GM18907 (cell line): ENCODE data around the gene MNDA.
A peak's percentile ranks its signal among the peaks of the same experiment; 100 is the strongest.

Experiments
- ATAC-seq: cut with Tn5 transposase; IDR thresholded peaks from one replicate; pipeline ENCODE4 v1.9.1; 2021; ENCODE audit warnings: mild to moderate bottlenecking, moderate library complexity; ENCODE audit not compliant: unreplicated experiment

The MNDA gene

GRCh38 chr1:158830904-158831507, at the start of gene MNDA:
TSS of gene MNDA (plus strand) at chr1:158831351. CDS start at chr1:158842154, 10,803 bp downstream.
- peak; percentile 94 for ATAC-seq

GRCh38 chr1:158793604-158794003, 37.5 kb upstream of the MNDA start:
- no peak for ATAC-seq

GRCh38 chr1:158794247-158794646, 36.9 kb upstream of the MNDA start:
- no peak for ATAC-seq

- no peak for ATAC-seq
These were observed 32.6 kb upstream of the MNDA start for GRCh38 chr1:158798531-158798930.

- no peak for ATAC-seq
These were observed 31.5 kb upstream of the MNDA start for GRCh38 chr1:158799689-158800088.

- no peak for ATAC-seq
These were observed 30.6 kb upstream of the MNDA start for GRCh38 chr1:158800526-158800925.

GRCh38 chr1:158801396-158801795, 29.8 kb upstream of the MNDA start:
- ATAC-seq = no peak

- no peak for ATAC-seq
These were observed 27.5 kb upstream of the MNDA start for GRCh38 chr1:158803678-158804077.

- no peak for ATAC-seq
These were observed 24.1 kb upstream of the MNDA start for GRCh38 chr1:158806916-158807536.

GRCh38 chr1:158809256-158809655, 21.9 kb upstream of the MNDA start:
- no peak for ATAC-seq

GRCh38 chr1:158809862-158810261, 21.3 kb upstream of the MNDA start:
- ATAC-seq = no peak

- no peak for ATAC-seq
These were observed 20.8 kb upstream of the MNDA start for GRCh38 chr1:158810311-158810710.

GRCh38 chr1:158812336-158812735, 18.8 kb upstream of the MNDA start:
- no peak for ATAC-seq

- no peak for ATAC-seq
These were observed 18.0 kb upstream of the MNDA start for GRCh38 chr1:158813164-158813563.

GRCh38 chr1:158814970-158815369, 16.2 kb upstream of the MNDA start:
- no peak for ATAC-seq

- no peak for ATAC-seq
These were observed 12.6 kb upstream of the MNDA start for GRCh38 chr1:158818560-158818959.

GRCh38 chr1:158818975-158819431, 12.1 kb upstream of the MNDA start:
- no peak for ATAC-seq

GRCh38 chr1:158819461-158820443, 11.4 kb upstream of the MNDA start:
- no peak for ATAC-seq

- ATAC-seq = no peak
These were observed 9.4 kb upstream of the MNDA start for GRCh38 chr1:158821723-158822122.

GRCh38 chr1:158830074-158830677, 975 bp upstream of the MNDA start:
- peak; percentile 48 for ATAC-seq

- ATAC-seq = no peak
These were observed 2.1 kb downstream of the MNDA start for GRCh38 chr1:158833264-158833663.
